GM19452 (cell line): ENCODE data around the gene ADAMTS12.

Source experiments
- ATAC-seq: cut with Tn5 transposase; IDR thresholded peaks from one replicate; pipeline ENCODE4 v1.9.1; 2021; ENCODE audit not compliant: unreplicated experiment

Gene ADAMTS12

DNA sequence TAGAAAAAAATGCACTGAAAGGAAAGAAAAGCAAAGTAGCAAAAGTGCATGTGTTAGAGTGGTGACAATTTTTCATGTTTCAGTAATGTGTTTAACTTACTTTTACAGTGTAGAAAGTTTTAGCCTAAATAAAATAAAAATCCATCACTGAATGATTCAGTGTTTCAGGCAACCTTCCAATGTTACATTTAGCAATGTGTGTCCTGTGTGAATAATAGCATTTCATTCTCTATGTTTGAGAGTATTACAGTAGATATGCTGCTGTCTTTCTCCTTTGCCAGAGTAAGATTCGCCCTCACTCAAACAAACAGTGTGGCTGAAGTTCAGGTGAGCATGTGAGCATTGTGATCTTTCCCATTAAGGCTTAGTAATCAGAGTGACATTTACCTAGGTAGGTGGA is 279.9 kb downstream of the ADAMTS12 start:
- ATAC-seq = no peak

DNA sequence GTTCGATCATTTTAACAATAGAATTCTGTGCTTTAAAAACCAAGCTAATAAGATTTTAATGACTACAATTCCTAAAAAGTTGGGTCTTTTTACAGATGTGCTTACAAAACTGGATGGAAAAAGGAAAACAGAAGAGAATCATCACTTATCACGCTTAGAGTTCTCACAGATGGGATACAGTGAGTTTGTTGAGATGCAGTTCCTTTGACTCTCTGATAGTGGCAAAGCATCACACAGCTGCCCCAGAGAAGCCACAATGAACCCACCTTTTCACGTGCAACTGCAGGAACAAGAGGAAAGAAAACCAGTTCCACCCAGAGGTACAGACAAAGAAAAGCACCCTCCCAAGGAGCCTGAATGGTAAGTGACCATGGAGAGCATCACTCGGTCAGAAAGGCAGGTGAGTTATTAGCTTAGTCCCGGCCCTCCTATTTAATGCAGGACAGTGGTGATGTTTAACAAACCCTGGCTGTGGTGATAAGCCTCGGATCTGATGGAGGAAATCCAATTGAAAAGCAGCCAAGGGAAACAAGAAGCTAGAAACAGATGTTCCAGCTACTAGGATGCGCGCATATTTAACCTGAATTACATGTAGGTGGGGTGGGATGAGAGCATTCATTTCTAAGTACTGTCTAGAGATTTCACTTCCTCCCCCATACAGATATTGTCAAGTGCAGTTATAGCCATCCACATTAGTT is 283.3 kb downstream of the ADAMTS12 start:
- no peak for ATAC-seq

DNA sequence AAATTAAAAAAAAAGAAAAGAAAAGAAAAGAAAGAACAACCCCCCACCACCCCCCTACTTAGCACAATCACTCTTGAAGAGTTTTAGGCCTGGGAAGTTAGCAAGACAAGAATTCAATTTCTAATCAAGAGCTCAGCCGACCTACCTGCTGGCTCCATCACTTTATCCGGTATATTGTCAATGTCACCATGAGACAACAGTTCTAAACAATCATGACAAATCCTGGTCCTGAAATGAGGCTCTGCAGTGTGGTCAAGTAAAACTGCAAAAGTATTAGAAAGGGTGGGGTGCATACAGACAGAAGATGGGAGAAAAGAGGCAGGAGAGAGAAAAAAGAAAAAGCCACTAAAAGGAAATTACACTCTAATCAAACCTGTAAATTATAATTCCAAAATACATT is 287.3 kb downstream of the ADAMTS12 start:
- no peak for ATAC-seq

DNA sequence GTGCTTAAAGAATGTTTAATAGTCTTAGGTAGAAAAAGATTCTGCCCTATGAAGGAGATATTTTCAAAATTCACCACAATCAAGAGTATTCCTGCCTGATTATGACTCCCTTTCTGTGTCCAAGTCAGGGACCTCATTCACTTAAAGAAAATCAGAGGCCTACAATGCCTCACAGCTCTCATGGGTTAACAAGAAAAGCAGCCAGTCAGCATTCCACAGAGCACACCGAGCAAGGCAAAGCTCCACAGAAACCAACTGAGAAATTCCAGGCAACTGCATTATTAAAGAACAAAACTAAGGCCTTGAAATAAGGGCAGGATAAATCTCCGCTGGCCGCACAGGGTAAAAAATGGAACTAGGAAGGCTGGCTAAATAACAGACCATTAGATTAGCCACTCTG is 289.9 kb downstream of the ADAMTS12 start:
- ATAC-seq = no peak

DNA sequence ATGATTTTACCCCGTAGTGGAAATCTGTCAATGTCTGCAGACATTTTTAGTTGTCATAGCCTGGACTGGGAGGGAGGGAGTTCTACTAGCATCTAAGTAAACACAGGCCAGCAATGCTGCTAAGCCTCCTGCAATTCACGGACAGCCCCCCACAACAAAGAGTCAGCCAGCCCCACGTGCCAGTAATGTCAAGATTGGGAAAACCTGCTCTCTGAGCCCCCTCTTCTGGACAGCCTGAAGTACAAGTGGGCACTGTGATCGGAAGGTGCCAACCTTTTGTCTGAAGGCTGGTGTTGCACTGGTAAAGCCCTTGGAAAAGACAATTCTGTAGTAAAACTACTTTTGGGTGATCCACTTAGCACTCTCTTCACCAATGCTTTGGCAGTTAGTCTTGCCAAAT is 296.5 kb downstream of the ADAMTS12 start:
- no peak for ATAC-seq

DNA sequence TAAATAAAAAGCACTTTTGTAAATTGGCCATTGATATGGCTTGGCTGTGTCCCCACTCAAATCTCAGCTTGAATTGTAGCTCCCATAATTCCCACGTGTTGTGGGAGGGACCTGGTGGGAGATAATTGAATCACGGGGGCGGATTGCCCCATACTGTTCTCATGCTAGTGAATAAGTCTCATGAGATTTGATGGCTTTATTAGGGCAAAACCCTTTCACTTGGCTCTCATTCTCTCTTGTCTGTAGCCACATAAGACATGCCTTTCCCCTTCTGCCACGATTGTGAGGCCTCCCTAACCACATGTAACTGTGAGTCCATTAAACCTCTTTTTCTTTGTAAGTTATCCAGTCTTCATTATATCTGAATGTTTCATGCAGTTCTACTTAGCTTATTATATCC is 297.8 kb downstream of the ADAMTS12 start:
- no peak for ATAC-seq

DNA sequence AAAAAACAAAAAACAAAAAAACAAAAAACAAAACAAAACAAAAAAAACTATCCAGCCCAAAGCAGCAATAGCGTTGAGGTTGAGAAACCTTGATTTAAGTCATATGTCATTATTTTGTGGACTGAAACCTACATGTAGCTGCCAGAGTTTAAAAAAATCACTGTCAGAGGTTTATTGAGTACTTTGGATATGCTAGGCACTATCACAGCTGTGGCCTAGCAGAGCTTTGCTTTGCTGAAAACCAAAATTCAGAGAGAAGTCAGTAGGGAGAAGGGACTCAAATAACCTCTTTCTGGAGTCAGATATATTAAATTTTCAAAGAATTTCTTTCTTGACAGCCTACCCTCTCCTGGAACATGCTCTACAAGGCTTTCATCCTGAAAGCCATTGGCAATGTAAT is 299.5 kb downstream of the ADAMTS12 start:
- no peak for ATAC-seq

DNA sequence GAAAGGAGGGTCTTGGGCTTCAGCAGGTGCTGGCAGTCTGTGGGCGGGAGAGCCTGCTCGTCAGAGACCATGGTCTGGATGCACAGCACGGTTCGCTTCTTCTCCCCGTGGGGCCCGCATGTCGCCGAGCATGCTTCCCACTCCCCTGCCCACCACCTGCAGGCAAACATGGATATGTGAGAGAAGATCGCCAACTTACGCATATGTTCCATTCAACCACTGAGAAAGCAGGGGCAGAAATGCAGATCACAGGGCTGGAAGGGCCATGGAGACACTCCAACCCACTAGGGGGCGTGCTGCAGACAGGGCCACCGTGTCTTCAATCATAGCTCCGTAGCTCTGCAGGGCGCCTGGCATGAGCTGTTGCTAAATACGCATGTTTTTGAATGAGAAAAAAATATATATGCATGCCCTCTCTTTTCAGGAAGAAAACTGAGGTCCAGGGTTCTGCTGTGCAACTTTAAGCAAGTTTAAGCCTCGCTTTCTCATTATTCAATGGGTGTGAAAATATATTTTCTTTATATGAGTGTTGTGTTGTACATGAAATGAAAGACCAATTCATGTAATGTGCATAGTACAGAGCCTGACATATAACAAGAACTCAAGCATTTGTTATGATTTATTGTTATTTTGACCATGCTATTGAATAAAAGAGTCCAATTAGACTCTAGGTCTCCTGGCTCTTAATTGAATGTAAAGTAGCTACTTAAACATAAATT is 303.0 kb downstream of the ADAMTS12 start:
- ATAC-seq = no peak

DNA sequence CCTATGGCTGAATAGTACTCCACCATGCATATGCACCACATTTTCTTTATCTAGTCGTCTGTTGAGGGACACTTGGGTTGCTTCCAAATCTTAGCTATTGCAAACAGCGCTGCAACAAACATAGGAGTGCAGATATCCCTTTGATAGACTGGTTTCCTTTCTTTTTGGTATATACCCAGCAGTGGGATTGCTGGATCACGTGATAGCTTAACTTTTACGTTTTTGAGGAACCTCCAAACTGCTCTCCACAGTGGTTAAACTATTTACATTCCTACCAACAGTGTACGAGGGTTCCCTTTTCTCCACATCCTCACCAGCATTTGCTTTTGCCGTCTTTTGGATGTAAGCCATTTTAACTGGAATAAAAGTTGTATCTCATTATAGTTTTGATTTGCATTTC is 308.5 kb downstream of the ADAMTS12 start:
- ATAC-seq = no peak

DNA sequence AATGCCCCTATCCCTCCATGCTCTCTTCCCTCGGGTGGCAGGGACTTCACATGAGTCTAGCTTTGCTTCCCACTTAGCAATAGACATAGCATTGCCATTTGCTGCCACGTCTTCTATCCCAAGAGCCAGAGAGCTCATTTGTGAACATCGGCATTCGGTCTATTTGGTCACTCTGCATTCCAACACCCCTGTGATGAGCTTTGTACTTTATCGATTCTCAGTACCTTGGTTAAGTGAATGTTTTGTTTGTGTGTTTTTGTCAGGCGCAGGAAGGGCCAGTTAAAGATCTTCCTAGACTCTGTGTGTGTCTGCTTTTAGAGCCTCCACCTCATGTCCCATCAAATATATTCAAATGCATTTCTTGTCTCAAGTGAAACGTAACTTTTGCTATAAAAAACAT is 309.4 kb downstream of the ADAMTS12 start:
- no peak for ATAC-seq

DNA sequence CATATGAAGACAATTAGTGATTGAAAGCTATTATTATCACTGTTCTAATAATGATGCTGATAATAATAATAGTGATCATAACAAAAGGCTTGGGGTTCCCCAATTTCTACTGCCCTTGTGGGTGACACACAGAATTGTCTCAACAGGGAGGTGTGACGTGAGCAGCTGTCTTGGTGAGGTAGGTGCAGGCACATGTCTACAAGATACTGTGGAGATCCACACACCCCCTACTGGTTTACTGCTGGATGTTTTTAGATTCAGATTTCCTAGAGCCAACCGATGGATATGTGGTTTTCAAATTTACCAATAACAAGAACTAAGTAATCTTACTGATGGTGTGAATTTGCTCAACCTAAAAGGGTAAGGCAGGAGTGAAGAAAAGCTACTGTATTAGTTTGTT is 312.0 kb downstream of the ADAMTS12 start:
- ATAC-seq = no peak

DNA sequence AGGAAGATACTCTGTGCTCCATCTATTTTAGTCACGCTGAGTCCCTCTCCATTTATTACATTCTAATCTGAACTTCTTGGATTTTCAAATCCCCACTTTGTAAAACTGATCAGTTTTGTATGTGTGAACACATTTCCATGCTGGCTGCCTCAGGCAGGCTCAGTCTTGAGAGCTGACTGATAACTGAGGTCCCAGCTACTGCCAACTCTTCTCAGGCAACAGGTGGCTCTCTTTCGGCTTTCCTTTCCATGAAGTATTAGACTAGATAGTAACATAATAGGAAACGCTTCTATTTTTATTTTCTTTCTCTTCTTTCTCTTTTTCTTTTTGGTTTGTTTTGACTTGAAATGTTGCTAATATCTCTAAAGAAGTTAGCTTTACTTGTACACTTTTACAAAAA is 312.6 kb downstream of the ADAMTS12 start:
- ATAC-seq = no peak

DNA sequence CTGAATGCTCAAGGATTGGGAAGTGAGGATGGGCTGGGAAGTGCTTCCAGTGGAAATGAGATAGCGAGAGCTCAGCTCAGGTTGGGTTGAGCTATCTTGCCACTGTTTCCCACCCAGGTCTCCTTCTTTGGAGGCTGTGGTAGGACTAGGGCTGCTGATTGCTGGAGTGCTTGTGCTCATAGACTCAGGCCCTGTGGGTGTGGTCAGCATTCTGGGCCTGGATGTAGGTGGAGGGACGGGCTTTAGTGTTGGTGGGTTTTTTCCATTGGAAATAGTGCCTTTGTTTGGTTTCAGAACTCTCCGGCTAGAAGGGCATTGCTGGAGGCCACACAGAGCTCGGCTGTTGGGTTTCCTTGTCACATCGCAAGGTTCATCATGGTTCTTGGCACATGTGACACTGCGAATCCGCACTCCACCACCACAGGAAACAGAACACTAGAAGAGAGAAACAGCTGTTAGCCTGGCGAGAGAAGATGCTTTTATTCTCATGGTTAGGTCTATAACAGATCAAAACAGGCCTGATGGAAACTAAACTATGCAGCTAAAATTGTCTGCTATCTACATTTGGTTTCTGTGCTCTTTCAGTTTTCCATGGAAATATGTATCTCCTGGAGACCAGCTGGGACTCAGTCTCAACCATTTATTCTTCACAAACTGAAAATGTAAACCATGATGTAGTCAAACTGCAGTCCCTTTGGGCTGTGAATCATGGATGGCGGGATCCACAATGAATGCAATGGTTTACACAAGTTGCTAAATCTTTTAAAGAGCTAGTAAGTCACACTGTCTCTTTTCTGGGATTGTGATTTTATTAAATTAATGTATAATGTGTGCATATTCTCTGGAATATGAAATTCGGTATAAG is 314.8 kb downstream of the ADAMTS12 start:
- no peak for ATAC-seq

DNA sequence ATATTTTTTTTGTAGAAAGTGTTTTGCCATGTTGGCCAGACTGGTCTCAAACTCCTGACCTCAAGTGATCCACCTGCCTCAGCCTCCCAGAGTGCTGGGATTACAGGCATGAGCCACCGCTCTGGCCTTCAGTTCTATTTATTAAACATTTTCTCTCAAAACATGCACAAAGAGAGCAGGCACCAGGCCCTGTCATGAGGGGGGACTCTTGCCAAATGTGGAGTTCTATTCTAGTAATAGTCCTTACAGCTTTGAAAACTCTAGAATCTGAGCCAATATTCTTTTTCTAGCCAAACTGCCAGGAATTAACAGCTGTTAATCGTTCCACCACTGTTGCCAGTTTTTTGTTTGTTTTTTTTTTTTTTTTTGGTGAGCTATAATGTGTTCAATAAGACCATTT is 326.5 kb downstream of the ADAMTS12 start:
- ATAC-seq = no peak

DNA sequence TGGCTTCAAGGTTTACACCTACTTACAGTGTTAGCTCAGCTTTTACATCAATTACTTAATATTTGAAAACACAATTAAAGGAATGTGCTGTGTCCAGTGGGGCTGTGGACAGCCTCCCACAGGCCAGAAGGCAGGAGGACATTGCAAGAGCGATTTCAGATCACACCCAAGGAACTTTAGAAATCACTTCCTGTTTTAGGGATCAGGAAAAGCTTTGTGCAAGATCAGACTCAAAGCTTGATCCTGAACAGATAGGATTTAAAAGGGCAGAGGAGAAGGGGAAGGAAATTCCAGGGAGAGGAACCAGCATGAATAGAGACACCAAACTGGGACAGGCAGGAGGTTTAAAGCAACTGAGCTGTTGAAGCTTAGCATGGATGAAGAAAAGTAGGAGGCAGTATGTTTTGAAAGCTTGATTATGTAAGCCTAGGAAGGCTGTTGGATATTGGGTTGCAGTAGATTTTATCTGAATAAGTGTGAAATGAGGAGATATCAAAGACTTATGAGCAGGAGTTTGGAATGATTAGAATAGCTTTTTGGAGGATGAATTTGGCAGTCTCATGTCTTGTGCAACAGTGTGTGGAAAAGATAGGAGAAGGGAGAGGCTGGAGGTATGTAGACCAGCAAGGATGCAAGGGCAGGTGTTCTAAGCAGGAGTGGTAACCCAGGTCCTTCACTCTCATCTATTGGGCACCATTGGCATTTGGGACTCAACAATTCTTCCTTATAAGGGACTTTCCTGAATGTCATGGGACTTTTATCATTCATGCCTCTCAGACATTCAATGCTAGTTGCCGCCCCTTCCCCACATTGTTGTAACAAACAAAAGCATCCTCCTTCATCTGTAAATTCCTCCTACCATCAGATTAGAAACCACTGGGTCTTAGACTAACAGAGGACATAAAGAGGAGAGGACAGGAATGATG is 327.5 kb downstream of the ADAMTS12 start:
- no peak for ATAC-seq

DNA sequence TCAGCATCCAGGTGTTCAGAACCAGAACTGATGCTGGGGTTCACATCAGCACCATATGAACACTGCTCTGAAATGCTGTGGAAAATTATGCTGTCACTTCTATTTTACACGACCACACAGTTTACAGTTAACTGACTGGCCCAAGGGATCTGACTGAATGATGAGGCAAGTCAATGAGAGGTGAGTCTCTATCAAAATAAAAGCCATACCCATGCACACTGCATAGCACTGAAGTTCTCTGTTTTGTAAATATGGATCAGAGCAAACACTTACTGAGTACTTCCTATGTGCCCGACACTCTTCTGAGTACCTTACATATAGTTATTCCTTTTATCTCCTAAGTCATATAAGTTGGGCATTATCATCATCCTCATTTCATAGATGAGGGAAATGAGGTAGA is 328.3 kb downstream of the ADAMTS12 start:
- ATAC-seq = no peak

DNA sequence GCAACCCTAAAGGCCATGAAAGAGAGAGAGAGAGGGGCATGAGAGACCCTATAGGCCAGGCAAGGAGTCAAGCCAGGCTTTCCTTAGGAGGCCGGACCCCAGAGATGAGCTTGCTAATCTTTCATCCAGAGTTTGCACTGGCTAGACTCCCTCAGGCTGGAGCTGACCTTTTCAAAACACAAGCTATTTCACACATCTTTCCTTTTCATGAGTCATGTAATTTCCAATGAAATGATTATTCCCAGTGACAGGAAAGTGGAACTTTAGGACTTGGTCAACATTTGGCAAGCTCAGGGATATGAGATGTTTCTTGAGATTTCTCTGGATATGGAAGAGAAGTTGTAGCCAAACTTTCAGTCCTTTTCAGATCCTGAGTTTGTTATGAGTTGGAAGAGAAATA is 333.3 kb downstream of the ADAMTS12 start:
- ATAC-seq = no peak

DNA sequence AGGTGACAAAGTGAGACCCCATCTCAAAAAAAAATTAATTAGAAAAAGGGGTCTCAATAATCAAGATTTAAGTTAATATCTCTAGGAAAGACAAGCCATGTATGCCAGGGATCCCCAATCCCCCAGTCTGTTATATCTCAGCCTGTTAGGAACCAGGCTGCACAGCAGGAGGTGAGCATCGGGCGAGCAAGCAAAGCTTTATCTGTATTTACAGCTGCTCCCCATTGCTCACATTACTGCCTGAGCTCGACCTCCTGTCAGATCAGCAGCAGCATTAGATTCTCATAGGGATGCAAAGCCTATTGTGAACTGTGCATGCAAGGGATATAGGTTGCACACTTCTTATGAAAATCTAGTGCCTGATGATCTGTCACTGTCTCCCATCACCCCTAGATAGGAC is 334.2 kb downstream of the ADAMTS12 start:
- ATAC-seq = no peak

DNA sequence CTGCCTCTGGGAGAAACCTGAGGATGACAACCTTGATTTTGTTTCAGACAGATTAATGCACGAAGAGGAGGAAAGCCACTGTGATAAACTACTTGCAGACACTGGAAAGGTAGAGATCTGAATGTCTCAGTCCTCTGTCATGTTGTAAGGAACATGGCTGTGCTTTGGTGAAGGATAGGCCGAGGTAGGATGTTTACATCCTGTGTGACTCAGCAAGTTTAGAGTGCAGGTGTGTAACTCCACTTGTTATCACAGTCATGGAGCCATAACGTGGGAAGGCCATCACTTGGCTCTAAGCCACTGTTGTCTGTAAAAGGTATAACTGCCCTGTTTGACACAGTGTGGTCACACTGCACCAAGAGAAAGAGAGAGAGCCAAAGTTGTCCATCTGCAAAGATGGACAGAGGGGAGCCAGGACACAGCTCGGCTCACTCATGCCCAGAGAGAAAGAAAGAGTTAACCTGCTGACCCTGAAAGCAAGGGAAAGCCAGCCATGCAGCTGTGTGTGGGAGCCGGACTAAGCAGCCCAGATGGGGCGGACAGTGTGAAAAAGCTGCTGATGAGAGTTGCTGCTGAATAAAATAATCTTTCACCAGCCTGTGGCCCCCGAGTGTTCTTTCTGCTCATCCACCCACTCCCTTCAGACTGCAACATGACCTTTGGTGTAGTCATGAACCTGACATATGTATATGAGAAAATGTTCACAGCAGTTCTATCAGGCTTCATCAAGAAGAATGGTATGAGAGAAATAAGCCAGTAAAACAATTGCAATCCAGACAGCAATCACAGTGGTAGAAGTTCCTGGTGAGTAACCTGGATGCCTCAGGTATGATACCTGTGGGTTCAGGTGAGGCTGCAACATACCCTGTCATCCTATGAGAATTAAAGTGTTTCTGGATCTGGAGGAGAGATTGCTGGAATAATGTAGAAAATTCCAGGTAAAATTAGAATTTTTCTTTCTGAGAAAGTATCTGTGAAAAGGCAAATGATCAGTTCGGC is 335.2 kb downstream of the ADAMTS12 start:
- no peak for ATAC-seq
